Omental fat pad (tissue), 4 donors: Measurements from ENCODE around the gene GJB6. TPM values are rescaled to one million over a fixed set of nuclear protein-coding genes. Genes with fewer than 3 reads are reported as not detected.

Experiments used
- ATAC-seq: fragments of 150-250 bp; one replicate; pipeline ENCODE4 v1.9.1; 2016; ENCODE audit warnings: mild to moderate bottlenecking, moderate library complexity; ENCODE audit not compliant: low FRiP score
- DNase-seq: peaks from one replicate; pipeline ENCODE4 v3.0.0-alpha.2; 2019; ENCODE audit warnings: low spot score
- CTCF ChIP-seq, 3 donors: fragments of 450-650 bp; IDR thresholded peaks; one replicate each; pipeline ENCODE4 v1.5.1; 2016 to 2017; ENCODE audit warnings: antibody characterized with exemption in 3 of 3, mild to moderate bottlenecking in 3 of 3, moderate library complexity in 2 of 3
- total RNA-seq, 4 donors: library from RNA; depleted of rRNA; stranded (reverse); fragments of >200 nt; gene quantifications; one replicate each; pipeline ENCODE4 v1.1.0, GENCODE V29; 2016

The GJB6 gene
- total RNA-seq, 4 donors from 2014 or later, result not detected

GRCh38 chr13:20247963-20248362 is 15.8 kb upstream of the GJB6 start:
- TF ChIP-seq CTCF (IDR thresholded peaks at IDR 0.05), result no peak
- no peak for ATAC-seq
- no peak for DNase-seq

GRCh38 chr13:20247403-20247802 is 15.3 kb upstream of the GJB6 start:
- ATAC-seq (no peak), DNase-seq (no peak)
- TF ChIP-seq CTCF (IDR thresholded peaks at IDR 0.05), result no peak

GRCh38 chr13:20241593-20241992 is 9.5 kb upstream of the GJB6 start:
- TF ChIP-seq CTCF (IDR thresholded peaks at IDR 0.05), result no peak
- ATAC-seq, result no peak
- no peak for DNase-seq

- no peak for DNase-seq
- no peak for TF ChIP-seq CTCF (IDR thresholded peaks at IDR 0.05)
- no peak for ATAC-seq
Observed at GRCh38 chr13:20239748-20240147, 7.6 kb upstream of the GJB6 start.

GRCh38 chr13:20232556-20233277 is 598 bp upstream of the GJB6 start:
- no peak for DNase-seq
- TF ChIP-seq CTCF (IDR thresholded peaks at IDR 0.05), result no peak
- peak; percentile 32 for ATAC-seq

- no peak for TF ChIP-seq CTCF (IDR thresholded peaks at IDR 0.05)
- ATAC-seq, result no peak
- DNase-seq, result no peak
Observed at GRCh38 chr13:20230913-20231838, 943 bp downstream of the GJB6 start.
